Spleen (tissue), 3 donors: ENCODE measurements around the gene BCL7C.

Source experiments
- POLR2A ChIP-seq, 3 donors: fragments of 450-650 bp; IDR thresholded peaks; one replicate each; pipeline ENCODE4 v1.5.1; 2017; ENCODE audit warnings: antibody characterized with exemption in 3 of 3, mild to moderate bottlenecking in 1 of 3
- POLR2AphosphoS5 ChIP-seq, 3 donors: sonication (generic); formaldehyde crosslinking; IDR thresholded peaks; one replicate each; pipeline ENCODE4 v1.5.1; 2017; ENCODE audit warnings: antibody characterized with exemption in 3 of 3

DNA sequence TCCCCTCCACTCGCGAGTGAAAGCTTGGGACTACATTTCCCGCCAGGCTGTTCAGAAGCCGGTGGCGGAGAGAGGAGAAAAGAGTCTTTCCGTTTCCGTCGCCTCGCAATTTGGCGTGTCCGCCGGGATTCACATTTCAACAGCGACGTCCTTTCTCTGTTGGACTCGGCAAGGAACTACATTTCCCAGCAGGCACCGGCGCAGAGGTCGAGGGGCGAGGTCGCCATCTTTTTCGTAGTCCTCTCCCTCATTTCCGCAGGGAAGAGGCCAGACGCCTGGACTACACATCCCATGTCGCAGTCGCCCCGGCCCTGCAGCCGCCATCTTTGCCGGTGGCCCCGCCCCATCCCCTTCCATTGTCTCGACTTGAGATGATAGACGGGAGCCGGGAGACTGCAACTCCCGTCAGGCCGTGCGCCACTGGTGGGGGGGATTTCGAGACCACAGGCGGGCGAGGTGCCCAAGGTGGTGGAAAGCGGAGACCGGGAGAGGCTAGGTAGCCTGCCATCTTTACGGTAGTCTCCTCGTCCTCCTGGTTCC lies 28.6 kb upstream of the BCL7C start:
- peak in 1 of 3 donors; percentile 88 for TF ChIP-seq POLR2A (IDR thresholded peaks at IDR 0.05)
- TF ChIP-seq POLR2AphosphoS5 (IDR thresholded peaks at IDR 0.05): peak; percentile 74 to 87 (median 86)
